Loucy (cell line): ENCODE measurements around the gene FBXO31.

Source experiments
- EZH2phosphoT487 ChIP-seq: fragments of 200-600 bp; IDR thresholded peaks from 2 replicates; pipeline ENCODE4 v1.6.1; 2018; ENCODE audit warnings: antibody characterized with exemption, mild to moderate bottlenecking, moderate library complexity, borderline replicate concordance
- TF ChIP-seq, protein P1 (sequence below): fragments of 200-600 bp; sonication (generic); conservative IDR thresholded peaks from 2 replicates; pipeline ENCODE4 v1.5.1; 2014; ENCODE audit warnings: mild to moderate bottlenecking, antibody characterized with exemption, low read length

DNA sequence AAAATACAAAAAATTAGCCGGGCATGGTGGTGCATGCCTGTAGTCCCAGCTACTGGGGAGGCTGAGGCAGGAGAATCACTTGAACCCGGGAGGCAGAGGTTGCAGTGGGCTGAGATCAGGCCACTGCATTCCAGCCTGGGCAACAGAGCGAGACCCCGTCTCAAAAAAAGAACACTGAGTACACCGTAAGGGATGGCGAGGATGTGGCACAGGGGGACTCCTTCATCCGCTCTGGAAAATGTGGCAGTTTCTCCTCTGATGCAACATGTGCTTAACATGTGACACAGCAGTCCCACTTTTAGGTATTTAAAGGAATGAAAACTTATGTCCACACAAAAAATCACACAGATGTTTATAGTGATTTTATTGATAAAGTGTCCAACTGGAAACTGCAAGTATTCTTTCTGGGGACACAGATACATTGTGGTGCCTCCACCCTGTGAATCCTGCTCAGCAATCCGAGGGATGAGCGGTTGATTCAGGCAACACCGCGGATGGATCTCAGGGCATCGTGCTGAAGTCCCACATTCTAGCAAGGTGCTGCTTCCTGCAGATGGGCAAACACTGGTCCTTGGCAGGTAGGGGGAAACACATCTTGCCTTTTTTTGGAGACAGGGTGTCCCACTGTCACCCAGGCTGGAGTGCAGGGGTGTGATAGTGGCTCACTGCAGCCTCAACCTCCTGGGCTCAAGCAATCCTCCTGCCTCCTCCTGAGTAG lies 62.9 kb downstream of the FBXO31 start:
- TF ChIP-seq, protein P1, sequence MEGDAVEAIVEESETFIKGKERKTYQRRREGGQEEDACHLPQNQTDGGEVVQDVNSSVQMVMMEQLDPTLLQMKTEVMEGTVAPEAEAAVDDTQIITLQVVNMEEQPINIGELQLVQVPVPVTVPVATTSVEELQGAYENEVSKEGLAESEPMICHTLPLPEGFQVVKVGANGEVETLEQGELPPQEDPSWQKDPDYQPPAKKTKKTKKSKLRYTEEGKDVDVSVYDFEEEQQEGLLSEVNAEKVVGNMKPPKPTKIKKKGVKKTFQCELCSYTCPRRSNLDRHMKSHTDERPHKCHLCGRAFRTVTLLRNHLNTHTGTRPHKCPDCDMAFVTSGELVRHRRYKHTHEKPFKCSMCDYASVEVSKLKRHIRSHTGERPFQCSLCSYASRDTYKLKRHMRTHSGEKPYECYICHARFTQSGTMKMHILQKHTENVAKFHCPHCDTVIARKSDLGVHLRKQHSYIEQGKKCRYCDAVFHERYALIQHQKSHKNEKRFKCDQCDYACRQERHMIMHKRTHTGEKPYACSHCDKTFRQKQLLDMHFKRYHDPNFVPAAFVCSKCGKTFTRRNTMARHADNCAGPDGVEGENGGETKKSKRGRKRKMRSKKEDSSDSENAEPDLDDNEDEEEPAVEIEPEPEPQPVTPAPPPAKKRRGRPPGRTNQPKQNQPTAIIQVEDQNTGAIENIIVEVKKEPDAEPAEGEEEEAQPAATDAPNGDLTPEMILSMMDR = no peak
- TF ChIP-seq EZH2phosphoT487 = no peak
